Caco-2 (cell line): ENCODE data around the gene GABBR1. TPM values are rescaled to one million over a fixed set of nuclear protein-coding genes. Genes with fewer than 3 reads are reported as not detected.
A peak's percentile ranks its signal among the peaks of the same experiment; 100 is the strongest.

Experiments
- BruUV-seq: library from RNA; stranded (reverse); fragments of 400-500 nt; replicated peaks from 2 replicates; lab custom pipeline; 2021; lab: Mats Ljungman, UMichigan
- CTCF ChIA-PET: fragments of 300-600 bp; sonication (Branson Sonifier 250); formaldehyde crosslinking; loops from one replicate; lab custom pipeline; 2022; ENCODE audit warnings: antibody characterized with exemption; lab: Charles Lee
- POLR2A ChIA-PET: fragments of 300-600 bp; sonication (Branson Sonifier 250); formaldehyde crosslinking; loops from one replicate; lab custom pipeline; 2022; ENCODE audit warnings: antibody characterized with exemption; lab: Charles Lee
- DNase-seq, 2 experiments: peaks; one replicate each; pipeline versions ENCODE4 v3.0.0 to v3.0.0-alpha.2; 2020 to 2022
- H3K27me3 ChIP-seq: replicated peaks from 2 replicates; pipeline ENCODE4 v1.6.0; 2011; ENCODE audit warnings: low read length; ENCODE audit not compliant: control insufficient read depth, insufficient read depth
- H3K36me3 ChIP-seq: 2 replicates; pipeline ENCODE4 v1.5.1; 2011; ENCODE audit warnings: low read length; ENCODE audit not compliant: control insufficient read depth, insufficient read depth
- H3K4me1 ChIP-seq: fragments of 250-450 bp; sonication (Bioruptor Pico); 2 replicates; pipeline ENCODE4 v1.5.1; 2020; ENCODE audit warnings: mild to moderate bottlenecking
- H3K4me3 ChIP-seq: 2 replicates; pipeline ENCODE4 v1.5.1; 2011; ENCODE audit warnings: low read depth, mild to moderate bottlenecking, control low read depth, low read length
- H3K9me3 ChIP-seq: fragments of 250-450 bp; sonication (Bioruptor Pico); 2 replicates; pipeline ENCODE4 v1.5.1; 2020; ENCODE audit warnings: mild to moderate bottlenecking, moderate library complexity
- H3K27ac Mint-ChIP-seq: one replicate; pipeline ENCODE4 v1.8.0; 2022; ENCODE audit warnings: mixed read lengths; ENCODE audit not compliant: unreplicated experiment
- H3K27me3 Mint-ChIP-seq: one replicate; pipeline ENCODE4 v1.8.0; 2022; ENCODE audit warnings: mixed read lengths; ENCODE audit not compliant: insufficient read depth, unreplicated experiment
- H3K36me3 Mint-ChIP-seq: one replicate; pipeline ENCODE4 v1.8.0; 2022; ENCODE audit warnings: mild to moderate bottlenecking, mixed read lengths; ENCODE audit not compliant: insufficient read depth, unreplicated experiment
- H3K4me1 Mint-ChIP-seq: one replicate; pipeline ENCODE4 v1.8.0; 2022; ENCODE audit warnings: low read depth, mixed read lengths; ENCODE audit not compliant: unreplicated experiment
- H3K4me3 Mint-ChIP-seq: one replicate; pipeline ENCODE4 v1.8.0; 2022; ENCODE audit warnings: mild to moderate bottlenecking, moderate library complexity, mixed read lengths; ENCODE audit not compliant: unreplicated experiment
- H3K9me3 Mint-ChIP-seq: one replicate; pipeline ENCODE4 v1.8.0; 2022; ENCODE audit warnings: mixed read lengths; ENCODE audit not compliant: unreplicated experiment
- intact Hi-C: fragments of 100-400 bp; cut with micrococcal nuclease; formaldehyde crosslinking; loops from one replicate; pipeline ENCODE4 v1.10.0; 2022; ENCODE audit not compliant: unreplicated experiment
- total RNA-seq: library from RNA; stranded (reverse); gene quantifications from 2 replicates; pipeline ENCODE4 v1.2.3, GENCODE V29; 2022
- TF ChIP-seq, protein P1 (sequence below), 2 experiments: fragments of 200-600 bp in 1 of 2; IDR thresholded peaks; 1 replicate in 1 of 2; 2 replicates in 1 of 2; pipeline versions ENCODE4 v1.5.1 to v1.8.0; 2011 to 2022; ENCODE audit warnings: antibody characterized with exemption in 1 of 2, control low read depth in 1 of 2, inconsistent platforms in 1 of 2, low read depth in 1 of 2, low read length in 1 of 2, mild to moderate bottlenecking in 1 of 2, moderate library complexity in 1 of 2; ENCODE audit not compliant: insufficient read depth in 1 of 2, severe bottlenecking in 1 of 2, unreplicated experiment in 1 of 2

The GABBR1 gene
- total RNA-seq, 1 experiment from 2014 or later: 3.3 TPM

DNA sequence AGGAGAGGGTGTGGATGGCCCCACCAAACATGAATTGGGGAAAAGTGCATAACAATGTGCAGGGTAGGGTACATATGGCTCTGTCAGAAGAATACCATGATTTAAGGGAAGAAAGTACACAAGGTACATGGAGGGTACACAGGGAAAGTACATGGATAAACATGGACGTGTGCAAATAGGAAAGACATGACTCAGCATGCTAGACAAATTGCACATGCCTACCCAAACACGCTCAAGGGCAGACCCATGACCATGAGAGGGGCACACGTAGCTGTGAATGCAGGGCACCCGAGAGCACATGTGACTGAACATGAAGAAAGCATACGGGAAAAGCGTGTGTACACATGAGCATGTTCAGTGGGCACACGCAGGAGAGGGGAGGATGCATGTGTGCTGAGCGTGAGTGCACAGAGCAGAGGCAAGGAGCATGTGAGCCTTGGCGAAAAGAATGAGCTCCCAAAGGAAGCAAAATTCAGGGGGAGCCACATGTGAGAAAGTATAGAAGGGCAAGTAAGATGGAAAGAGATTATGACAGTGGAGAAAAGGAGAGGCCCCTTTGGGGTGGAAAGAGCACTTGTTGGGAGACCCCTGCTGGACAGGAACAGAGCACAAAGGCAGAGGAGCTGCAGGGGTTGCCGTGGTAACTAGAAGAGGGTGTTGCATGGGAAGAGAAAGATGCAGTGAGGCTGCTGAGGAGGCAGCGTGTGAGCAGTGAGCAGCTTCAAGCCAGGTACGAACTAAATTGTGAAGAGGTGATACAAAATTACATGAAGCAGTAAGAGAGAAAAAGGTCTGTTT lies 30.2 kb downstream of the GABBR1 start:
- Mint-ChIP-seq H3K27me3 (peaks cover 12% of the 10 kb centered on the region), H3K27ac (no peak overlapping the region), H3K36me3 (no peaks in the 10 kb centered on the region), H3K4me3 (no peak overlapping the region), H3K9me3 (no peaks in the 10 kb centered on the region), H3K4me1 (no peaks in the 10 kb centered on the region)
- H3K4me1 ChIP-seq: no peaks in the 10 kb centered on the region
- H3K27me3 ChIP-seq: no peaks in the 10 kb centered on the region
- no peaks in the 10 kb centered on the region for H3K9me3 ChIP-seq
- no peaks in the 10 kb centered on the region for H3K36me3 ChIP-seq
- no TSS peak for BruUV-seq
- no peak overlapping the region for H3K4me3 ChIP-seq
- CTCF ChIA-PET: interaction anchor here (1.2 kb wide), 1 partner anchor 45 kb away, joined by 3 read pairs; no protein-coding TSS in a partner anchor
- TF ChIP-seq, protein P1, sequence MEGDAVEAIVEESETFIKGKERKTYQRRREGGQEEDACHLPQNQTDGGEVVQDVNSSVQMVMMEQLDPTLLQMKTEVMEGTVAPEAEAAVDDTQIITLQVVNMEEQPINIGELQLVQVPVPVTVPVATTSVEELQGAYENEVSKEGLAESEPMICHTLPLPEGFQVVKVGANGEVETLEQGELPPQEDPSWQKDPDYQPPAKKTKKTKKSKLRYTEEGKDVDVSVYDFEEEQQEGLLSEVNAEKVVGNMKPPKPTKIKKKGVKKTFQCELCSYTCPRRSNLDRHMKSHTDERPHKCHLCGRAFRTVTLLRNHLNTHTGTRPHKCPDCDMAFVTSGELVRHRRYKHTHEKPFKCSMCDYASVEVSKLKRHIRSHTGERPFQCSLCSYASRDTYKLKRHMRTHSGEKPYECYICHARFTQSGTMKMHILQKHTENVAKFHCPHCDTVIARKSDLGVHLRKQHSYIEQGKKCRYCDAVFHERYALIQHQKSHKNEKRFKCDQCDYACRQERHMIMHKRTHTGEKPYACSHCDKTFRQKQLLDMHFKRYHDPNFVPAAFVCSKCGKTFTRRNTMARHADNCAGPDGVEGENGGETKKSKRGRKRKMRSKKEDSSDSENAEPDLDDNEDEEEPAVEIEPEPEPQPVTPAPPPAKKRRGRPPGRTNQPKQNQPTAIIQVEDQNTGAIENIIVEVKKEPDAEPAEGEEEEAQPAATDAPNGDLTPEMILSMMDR (IDR thresholded peaks at IDR 0.05; ENCODE audit: insufficient read depth in 1 of 2, low read depth in 1 of 2, low read length in 1 of 2, severe bottlenecking in 1 of 2, unreplicated experiment in 1 of 2): peak in 1 of 2 experiments; percentile 47
- DNase-seq: peak; percentile 43 to 47
- intact Hi-C loops: no loop called here
- POLR2A ChIA-PET: interaction anchor here (0.6 kb wide), 1 partner anchor 72 kb away, joined by 8 read pairs; no protein-coding TSS in a partner anchor

- TF ChIP-seq, protein P1 (IDR thresholded peaks at IDR 0.05; ENCODE audit: insufficient read depth in 1 of 2, low read depth in 1 of 2, low read length in 1 of 2, severe bottlenecking in 1 of 2, unreplicated experiment in 1 of 2): no peak
- H3K9me3 Mint-ChIP-seq: no peaks in the 10 kb centered on the region
- peaks cover 18% of the 10 kb centered on the region for H3K27me3 Mint-ChIP-seq
- no peak overlapping the region for H3K27ac Mint-ChIP-seq
- Histone ChIP-seq H3K9me3 (no peaks in the 10 kb centered on the region), H3K27me3 (no peaks in the 10 kb centered on the region), H3K4me3 (no peak overlapping the region), H3K4me1 (no peaks in the 10 kb centered on the region), H3K36me3 (no peaks in the 10 kb centered on the region)
- POLR2A ChIA-PET: no interaction called here
- no TSS peak for BruUV-seq
- H3K4me1 Mint-ChIP-seq: no peaks in the 10 kb centered on the region
- CTCF ChIA-PET: interaction anchor here (0.5 to 0.7 kb wide), 3 partner anchors 30 to 107 kb away, joined by 3 to 6 read pairs (median 4); no protein-coding TSS in a partner anchor
- intact Hi-C loops: no loop called here
- H3K4me3 Mint-ChIP-seq: no peak overlapping the region
- no peaks in the 10 kb centered on the region for H3K36me3 Mint-ChIP-seq
- no peak for DNase-seq
Observed at GRCh38 chr6:29598172-29598747, 34.7 kb downstream of the GABBR1 start.

DNA sequence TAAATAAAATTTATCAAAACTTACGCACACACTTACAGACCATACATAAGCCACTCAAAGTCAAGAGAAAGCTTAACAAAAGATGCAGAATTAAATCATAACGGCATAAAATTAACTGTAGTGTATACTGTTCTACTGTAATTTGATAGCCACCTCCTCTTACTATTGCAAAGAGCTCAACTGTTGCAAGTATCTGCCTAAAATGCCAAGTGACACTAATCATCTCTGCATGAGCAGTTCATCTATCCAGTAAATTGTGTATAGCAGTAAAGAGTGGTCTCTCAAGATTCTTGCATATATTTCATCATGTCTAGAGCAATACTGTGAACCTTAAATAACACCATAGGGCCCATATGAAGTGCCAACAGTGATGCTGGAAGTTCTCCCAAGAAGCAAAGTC lies 35.8 kb downstream of the GABBR1 start:
- no peaks in the 10 kb centered on the region for H3K9me3 ChIP-seq
- POLR2A ChIA-PET: no interaction called here
- no peak for DNase-seq
- no peaks in the 10 kb centered on the region for H3K4me1 ChIP-seq
- no peaks in the 10 kb centered on the region for H3K4me1 Mint-ChIP-seq
- H3K4me3 ChIP-seq: no peak overlapping the region
- H3K36me3 Mint-ChIP-seq: no peaks in the 10 kb centered on the region
- TF ChIP-seq, protein P1 (IDR thresholded peaks at IDR 0.05; ENCODE audit: insufficient read depth in 1 of 2, low read depth in 1 of 2, low read length in 1 of 2, severe bottlenecking in 1 of 2, unreplicated experiment in 1 of 2): no peak
- no TSS peak for BruUV-seq
- no peaks in the 10 kb centered on the region for H3K36me3 ChIP-seq
- H3K27me3 ChIP-seq: no peaks in the 10 kb centered on the region
- H3K27me3 Mint-ChIP-seq: peaks cover 10% of the 10 kb centered on the region
- no peaks in the 10 kb centered on the region for H3K9me3 Mint-ChIP-seq
- H3K4me3 Mint-ChIP-seq: no peak overlapping the region
- CTCF ChIA-PET: no interaction called here
- intact Hi-C loops: no loop called here
- H3K27ac Mint-ChIP-seq: no peak overlapping the region
